GM23338 (cell line): ENCODE results near the gene FOXQ1. TPM values are rescaled to one million over a fixed set of nuclear protein-coding genes. Genes with fewer than 3 reads are reported as not detected.

Experiments used
- ATAC-seq: fragments of 200-7000 bp; cut with Tn5 transposase; 3 replicates; pipeline ENCODE4 v1.9.1; 2020
- DNase-seq: peaks from one replicate; pipeline ENCODE4 v3.0.0-alpha.2; 2015; ENCODE audit warnings: low spot score
- H2AFZ ChIP-seq: fragments of 200-600 bp; sonication (generic); 2 replicates; pipeline ENCODE4 v1.8.0; 2016; ENCODE audit warnings: antibody characterized with exemption, mild to moderate bottlenecking, moderate library complexity
- H3F3A ChIP-seq: fragments of 200-600 bp; sonication (generic); replicated peaks from 2 replicates; pipeline ENCODE4 v1.8.0; 2017; ENCODE audit warnings: antibody characterized with exemption, mixed run types, low read depth
- H3K27ac ChIP-seq: fragments of 200-600 bp; sonication (generic); 2 replicates; pipeline ENCODE4 v1.6.1; 2016; ENCODE audit warnings: low read depth
- H3K27me3 ChIP-seq: fragments of 200-600 bp; sonication (generic); 2 replicates; pipeline ENCODE4 v1.8.0; 2016; ENCODE audit warnings: mild to moderate bottlenecking, mixed run types, moderate library complexity; ENCODE audit not compliant: insufficient read depth
- H3K36me3 ChIP-seq: fragments of 200-600 bp; sonication (generic); 2 replicates; pipeline ENCODE4 v1.8.0; 2016; ENCODE audit warnings: mild to moderate bottlenecking; ENCODE audit not compliant: insufficient read depth
- H3K4me1 ChIP-seq: fragments of 200-600 bp; sonication (generic); 2 replicates; pipeline ENCODE4 v1.8.0; 2016; ENCODE audit warnings: mild to moderate bottlenecking, moderate library complexity; ENCODE audit not compliant: insufficient read depth
- H3K4me2 ChIP-seq: fragments of 200-600 bp; sonication (generic); 2 replicates; pipeline ENCODE4 v1.7.1; 2017; ENCODE audit warnings: mixed run types
- H3K4me3 ChIP-seq: fragments of 200-600 bp; sonication (generic); 2 replicates; pipeline ENCODE4 v1.6.1; 2016; ENCODE audit warnings: mixed run types
- H3K79me2 ChIP-seq: fragments of 200-600 bp; sonication (generic); replicated peaks from 2 replicates; pipeline ENCODE4 v1.8.0; 2017; ENCODE audit warnings: mild to moderate bottlenecking; ENCODE audit not compliant: insufficient read depth
- H3K9me2 ChIP-seq: fragments of 200-600 bp; sonication (generic); 2 replicates; pipeline ENCODE4 v1.8.0; 2017; ENCODE audit not compliant: insufficient read depth
- H4K20me1 ChIP-seq: fragments of 200-600 bp; sonication (generic); replicated peaks from 2 replicates; pipeline ENCODE4 v1.8.0; 2017; ENCODE audit warnings: mild to moderate bottlenecking; ENCODE audit not compliant: insufficient read depth
- H3K27ac Mint-ChIP-seq: 2 replicates; pipeline ENCODE4 v1.8.0; 2020; ENCODE audit warnings: inconsistent platforms, mild to moderate bottlenecking, moderate library complexity, mixed read lengths
- H3K27me3 Mint-ChIP-seq: 3 replicates; pipeline ENCODE4 v1.8.0; 2022; ENCODE audit warnings: low read depth, mild to moderate bottlenecking, moderate library complexity, mixed read lengths, inconsistent platforms; ENCODE audit not compliant: insufficient read depth, poor library complexity
- H3K36me3 Mint-ChIP-seq: 3 replicates; pipeline ENCODE4 v1.8.0; 2021; ENCODE audit warnings: low read depth, mild to moderate bottlenecking, inconsistent platforms, moderate library complexity, mixed read lengths
- H3K4me1 Mint-ChIP-seq: 3 replicates; pipeline ENCODE4 v1.8.0; 2020; ENCODE audit warnings: mild to moderate bottlenecking, inconsistent platforms, mixed read lengths
- H3K4me3 Mint-ChIP-seq: 3 replicates; pipeline ENCODE4 v1.8.0; 2021; ENCODE audit warnings: moderate library complexity, mild to moderate bottlenecking, inconsistent platforms, mixed read lengths
- H3K9me3 Mint-ChIP-seq: 3 replicates; pipeline ENCODE4 v1.8.0; 2020; ENCODE audit warnings: moderate library complexity, mild to moderate bottlenecking, inconsistent platforms, mixed read lengths
- EZH2 ChIP-seq: fragments of 200-600 bp; sonication (generic); IDR thresholded peaks from one replicate; pipeline ENCODE4 v1.8.0; 2017; ENCODE audit warnings: antibody characterized with exemption, mild to moderate bottlenecking, low read depth; ENCODE audit not compliant: unreplicated experiment
- EZH2phosphoT487 ChIP-seq: fragments of 200-600 bp; sonication (generic); IDR thresholded peaks from one replicate; pipeline ENCODE4 v1.8.1; 2018; ENCODE audit warnings: antibody characterized with exemption; ENCODE audit not compliant: unreplicated experiment
- JUNB ChIP-seq: IDR thresholded peaks from one replicate; pipeline ENCODE4 v1.6.1; 2016; ENCODE audit warnings: antibody characterized with exemption; ENCODE audit not compliant: unreplicated experiment
- NANOG ChIP-seq: IDR thresholded peaks from 2 replicates; pipeline ENCODE4 v1.6.1; 2016; ENCODE audit warnings: antibody characterized with exemption, borderline replicate concordance
- STAT1 ChIP-seq: IDR thresholded peaks from one replicate; pipeline ENCODE4 v1.6.1; 2016; ENCODE audit warnings: antibody characterized with exemption; ENCODE audit not compliant: unreplicated experiment
- ZNF331 ChIP-seq: fragments of 250-450 bp; sonication (Bioruptor Pico); IDR thresholded peaks from 2 replicates; pipeline ENCODE4 v1.5.0; 2020; ENCODE audit warnings: low read depth, mild to moderate bottlenecking, moderate library complexity
- polyA plus RNA-seq: library from polyadenylated mRNA; unstranded; fragments of >200 nt; fragmentation: Nextera tagmentation; extraction: Ambion mirVana; gene quantifications from 2 replicates; pipeline ENCODE4 v1.2.1, GENCODE V29; 2016
- total RNA-seq: library from RNA; depleted of rRNA; stranded (reverse); fragments of >200 nt; shearing (Covaris generic); gene quantifications from 2 replicates; pipeline ENCODE4 v1.2.3, GENCODE V29; 2014
- TF ChIP-seq, protein P1 (sequence below): fragments of 250-450 bp; sonication (Bioruptor Pico); IDR thresholded peaks from 2 replicates; pipeline ENCODE4 v1.5.0; 2020; ENCODE audit warnings: mild to moderate bottlenecking, moderate library complexity
- TF ChIP-seq, protein P2 (sequence below), 2 experiments: fragments of 200-600 bp in 1 of 2; sonication (generic) in 1 of 2; conservative IDR thresholded peaks; 2 replicates each; pipeline versions ENCODE4 v1.5.1 to v1.6.1; 2016 to 2017; ENCODE audit warnings: antibody characterized with exemption in 2 of 2, low read depth in 2 of 2, mild to moderate bottlenecking in 2 of 2, moderate library complexity in 1 of 2

The FOXQ1 gene
- total and polyA plus RNA-seq, 2 experiments from 2014 or later = not detected

DNA sequence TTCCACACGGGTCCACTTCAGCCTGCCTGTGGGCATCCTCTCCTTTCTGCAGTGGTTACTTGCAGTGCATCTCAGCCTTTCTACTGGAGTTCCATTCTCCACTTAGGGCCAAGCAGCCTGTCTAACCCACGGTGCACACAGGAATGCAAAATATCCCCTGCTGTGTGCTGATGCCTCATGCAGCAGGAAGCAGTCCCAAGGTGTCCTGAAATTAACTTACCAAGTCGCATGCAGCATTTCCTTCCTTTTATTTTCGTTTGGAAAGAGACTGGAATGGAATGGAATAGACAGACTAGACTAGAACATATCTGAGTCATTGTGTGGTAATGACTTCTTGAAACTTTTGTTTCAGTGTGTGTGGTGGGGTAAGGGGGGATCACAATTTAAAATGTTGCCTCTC is 25.9 kb upstream of the FOXQ1 start (continued):
- TF ChIP-seq, protein P1, sequence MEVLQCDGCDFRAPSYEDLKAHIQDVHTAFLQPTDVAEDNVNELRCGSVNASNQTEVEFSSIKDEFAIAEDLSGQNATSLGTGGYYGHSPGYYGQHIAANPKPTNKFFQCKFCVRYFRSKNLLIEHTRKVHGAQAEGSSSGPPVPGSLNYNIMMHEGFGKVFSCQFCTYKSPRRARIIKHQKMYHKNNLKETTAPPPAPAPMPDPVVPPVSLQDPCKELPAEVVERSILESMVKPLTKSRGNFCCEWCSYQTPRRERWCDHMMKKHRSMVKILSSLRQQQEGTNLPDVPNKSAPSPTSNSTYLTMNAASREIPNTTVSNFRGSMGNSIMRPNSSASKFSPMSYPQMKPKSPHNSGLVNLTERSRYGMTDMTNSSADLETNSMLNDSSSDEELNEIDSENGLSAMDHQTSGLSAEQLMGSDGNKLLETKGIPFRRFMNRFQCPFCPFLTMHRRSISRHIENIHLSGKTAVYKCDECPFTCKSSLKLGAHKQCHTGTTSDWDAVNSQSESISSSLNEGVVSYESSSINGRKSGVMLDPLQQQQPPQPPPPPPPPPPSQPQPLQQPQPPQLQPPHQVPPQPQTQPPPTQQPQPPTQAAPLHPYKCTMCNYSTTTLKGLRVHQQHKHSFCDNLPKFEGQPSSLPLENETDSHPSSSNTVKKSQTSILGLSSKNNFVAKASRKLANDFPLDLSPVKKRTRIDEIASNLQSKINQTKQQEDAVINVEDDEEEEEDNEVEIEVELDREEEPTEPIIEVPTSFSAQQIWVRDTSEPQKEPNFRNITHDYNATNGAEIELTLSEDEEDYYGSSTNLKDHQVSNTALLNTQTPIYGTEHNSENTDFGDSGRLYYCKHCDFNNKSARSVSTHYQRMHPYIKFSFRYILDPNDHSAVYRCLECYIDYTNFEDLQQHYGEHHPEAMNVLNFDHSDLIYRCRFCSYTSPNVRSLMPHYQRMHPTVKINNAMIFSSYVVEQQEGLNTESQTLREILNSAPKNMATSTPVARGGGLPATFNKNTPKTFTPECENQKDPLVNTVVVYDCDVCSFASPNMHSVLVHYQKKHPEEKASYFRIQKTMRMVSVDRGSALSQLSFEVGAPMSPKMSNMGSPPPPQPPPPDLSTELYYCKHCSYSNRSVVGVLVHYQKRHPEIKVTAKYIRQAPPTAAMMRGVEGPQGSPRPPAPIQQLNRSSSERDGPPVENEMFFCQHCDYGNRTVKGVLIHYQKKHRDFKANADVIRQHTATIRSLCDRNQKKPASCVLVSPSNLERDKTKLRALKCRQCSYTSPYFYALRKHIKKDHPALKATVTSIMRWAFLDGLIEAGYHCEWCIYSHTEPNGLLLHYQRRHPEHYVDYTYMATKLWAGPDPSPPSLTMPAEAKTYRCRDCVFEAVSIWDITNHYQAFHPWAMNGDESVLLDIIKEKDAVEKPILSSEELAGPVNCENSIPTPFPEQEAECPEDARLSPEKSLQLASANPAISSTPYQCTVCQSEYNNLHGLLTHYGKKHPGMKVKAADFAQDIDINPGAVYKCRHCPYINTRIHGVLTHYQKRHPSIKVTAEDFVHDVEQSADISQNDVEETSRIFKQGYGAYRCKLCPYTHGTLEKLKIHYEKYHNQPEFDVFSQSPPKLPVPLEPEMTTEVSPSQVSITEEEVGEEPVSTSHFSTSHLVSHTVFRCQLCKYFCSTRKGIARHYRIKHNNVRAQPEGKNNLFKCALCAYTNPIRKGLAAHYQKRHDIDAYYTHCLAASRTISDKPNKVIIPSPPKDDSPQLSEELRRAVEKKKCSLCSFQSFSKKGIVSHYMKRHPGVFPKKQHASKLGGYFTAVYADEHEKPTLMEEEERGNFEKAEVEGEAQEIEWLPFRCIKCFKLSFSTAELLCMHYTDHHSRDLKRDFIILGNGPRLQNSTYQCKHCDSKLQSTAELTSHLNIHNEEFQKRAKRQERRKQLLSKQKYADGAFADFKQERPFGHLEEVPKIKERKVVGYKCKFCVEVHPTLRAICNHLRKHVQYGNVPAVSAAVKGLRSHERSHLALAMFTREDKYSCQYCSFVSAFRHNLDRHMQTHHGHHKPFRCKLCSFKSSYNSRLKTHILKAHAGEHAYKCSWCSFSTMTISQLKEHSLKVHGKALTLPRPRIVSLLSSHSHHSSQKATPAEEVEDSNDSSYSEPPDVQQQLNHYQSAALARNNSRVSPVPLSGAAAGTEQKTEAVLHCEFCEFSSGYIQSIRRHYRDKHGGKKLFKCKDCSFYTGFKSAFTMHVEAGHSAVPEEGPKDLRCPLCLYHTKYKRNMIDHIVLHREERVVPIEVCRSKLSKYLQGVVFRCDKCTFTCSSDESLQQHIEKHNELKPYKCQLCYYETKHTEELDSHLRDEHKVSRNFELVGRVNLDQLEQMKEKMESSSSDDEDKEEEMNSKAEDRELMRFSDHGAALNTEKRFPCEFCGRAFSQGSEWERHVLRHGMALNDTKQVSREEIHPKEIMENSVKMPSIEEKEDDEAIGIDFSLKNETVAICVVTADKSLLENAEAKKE (CRISPR knock-in tag) = no peak
- TF ChIP-seq, protein P2, sequence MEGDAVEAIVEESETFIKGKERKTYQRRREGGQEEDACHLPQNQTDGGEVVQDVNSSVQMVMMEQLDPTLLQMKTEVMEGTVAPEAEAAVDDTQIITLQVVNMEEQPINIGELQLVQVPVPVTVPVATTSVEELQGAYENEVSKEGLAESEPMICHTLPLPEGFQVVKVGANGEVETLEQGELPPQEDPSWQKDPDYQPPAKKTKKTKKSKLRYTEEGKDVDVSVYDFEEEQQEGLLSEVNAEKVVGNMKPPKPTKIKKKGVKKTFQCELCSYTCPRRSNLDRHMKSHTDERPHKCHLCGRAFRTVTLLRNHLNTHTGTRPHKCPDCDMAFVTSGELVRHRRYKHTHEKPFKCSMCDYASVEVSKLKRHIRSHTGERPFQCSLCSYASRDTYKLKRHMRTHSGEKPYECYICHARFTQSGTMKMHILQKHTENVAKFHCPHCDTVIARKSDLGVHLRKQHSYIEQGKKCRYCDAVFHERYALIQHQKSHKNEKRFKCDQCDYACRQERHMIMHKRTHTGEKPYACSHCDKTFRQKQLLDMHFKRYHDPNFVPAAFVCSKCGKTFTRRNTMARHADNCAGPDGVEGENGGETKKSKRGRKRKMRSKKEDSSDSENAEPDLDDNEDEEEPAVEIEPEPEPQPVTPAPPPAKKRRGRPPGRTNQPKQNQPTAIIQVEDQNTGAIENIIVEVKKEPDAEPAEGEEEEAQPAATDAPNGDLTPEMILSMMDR (conservative IDR thresholded peaks at IDR 0.05; ENCODE audit: low read depth in 2 of 2) = no peak
- no peak for TF ChIP-seq ZNF331 (CRISPR knock-in tag)

DNA sequence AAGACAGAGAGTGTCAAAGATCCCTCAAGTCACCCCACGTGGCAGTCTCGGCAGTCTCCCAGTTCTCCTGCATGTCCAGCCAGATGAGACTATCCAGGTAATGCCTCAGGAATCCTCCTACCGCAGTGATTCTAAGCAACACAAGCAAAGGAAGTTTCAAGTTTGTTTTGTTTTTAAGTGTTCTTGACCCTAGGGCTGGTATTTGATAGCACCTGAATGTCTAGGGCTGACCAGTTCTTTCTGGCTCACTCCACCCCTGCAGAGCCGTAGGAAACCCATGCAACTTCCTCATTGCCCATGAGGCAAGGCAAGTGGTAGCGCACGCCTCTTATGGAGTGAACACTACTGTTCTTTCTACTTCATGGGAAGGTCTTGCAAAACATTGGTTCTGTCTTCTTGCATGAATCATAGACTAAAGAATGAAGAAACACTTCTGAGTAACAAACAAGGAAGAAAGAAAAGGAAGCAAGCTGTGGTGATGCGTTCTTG is 24.8 kb upstream of the FOXQ1 start:
- TF ChIP-seq NANOG (no peak), STAT1 (no peak), EZH2phosphoT487 (no peak), JUNB (no peak), EZH2 (no peak)
- TF ChIP-seq, protein P1 (CRISPR knock-in tag) = no peak
- no peaks in the 10 kb centered on the region for H3K9me3 Mint-ChIP-seq
- Histone ChIP-seq H3K4me1 (0 out of 2 replicates have a peak, but pooled peaks cover 8% of the 10 kb centered on the region), H3K4me3 (no peak overlapping the region), H3K27me3 (no peaks in the 10 kb centered on the region), H3K27ac (no peak overlapping the region), H3K79me2 (no peaks in the 10 kb centered on the region), H3K36me3 (no peaks in the 10 kb centered on the region), H3K9me2 (no peaks in the 10 kb centered on the region), H2AFZ (no peak overlapping the region), H4K20me1 (no peaks in the 10 kb centered on the region), H3K4me2 (no peak overlapping the region), H3F3A (no peaks in the 10 kb centered on the region)
- peaks cover 5% of the 10 kb centered on the region for H3K27me3 Mint-ChIP-seq
- H3K36me3 Mint-ChIP-seq = no peaks in the 10 kb centered on the region
- H3K4me3 Mint-ChIP-seq = no peak overlapping the region
- no peak for ATAC-seq
- H3K4me1 Mint-ChIP-seq = peaks cover 14% of the 10 kb centered on the region
- no peak for DNase-seq
- no peak overlapping the region for H3K27ac Mint-ChIP-seq
